Body of pancreas (tissue), 4 donors: Measurements from ENCODE around the gene SLC9A7.

Experiments used
- CTCF ChIP-seq, 7 experiments: fragments of 450-650 bp in 4 of 7; fragments of 200-600 bp in 3 of 7; sonication (generic) in 3 of 7; IDR thresholded peaks; one replicate each; pipeline ENCODE4 v1.5.1; 2016 to 2019; ENCODE audit warnings: antibody characterized with exemption in 7 of 7
- POLR2A ChIP-seq, 3 donors: fragments of 450-650 bp; IDR thresholded peaks; one replicate each; pipeline ENCODE4 v1.6.1; 2016; ENCODE audit warnings: antibody characterized with exemption in 3 of 3, mild to moderate bottlenecking in 2 of 3

DNA sequence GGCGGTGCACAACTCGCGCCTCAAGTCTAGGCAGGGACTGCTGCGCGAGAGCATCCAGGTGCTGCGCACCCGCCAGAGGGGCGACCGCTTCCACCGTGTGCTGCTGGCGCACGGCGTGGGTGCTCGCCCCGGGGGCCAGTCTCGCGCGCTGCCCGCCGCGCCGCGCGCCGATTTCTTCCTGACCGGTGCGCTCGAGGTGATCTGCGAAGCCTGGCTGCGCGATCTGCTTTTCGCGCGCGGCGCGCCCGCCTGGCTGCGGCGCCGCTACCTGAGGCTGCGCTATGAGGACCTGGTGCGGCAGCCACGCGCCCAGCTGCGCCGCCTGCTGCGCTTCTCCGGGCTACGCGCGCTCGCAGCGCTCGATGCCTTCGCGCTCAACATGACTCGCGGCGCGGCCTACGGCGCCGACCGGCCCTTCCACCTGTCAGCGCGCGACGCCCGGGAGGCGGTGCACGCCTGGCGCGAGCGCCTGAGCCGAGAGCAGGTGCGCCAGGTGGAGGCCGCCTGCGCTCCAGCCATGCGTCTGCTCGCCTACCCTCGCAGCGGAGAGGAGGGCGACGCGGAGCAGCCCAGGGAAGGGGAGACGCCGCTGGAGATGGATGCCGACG is 184.0 kb downstream of the SLC9A7 start:
- TF ChIP-seq CTCF (IDR thresholded peaks at IDR 0.05) (no peak), POLR2A (IDR thresholded peaks at IDR 0.05) (no peak)
